ENCODE measurements around the gene LCN10. TPM values are rescaled to one million over a fixed set of nuclear protein-coding genes. Genes with fewer than 3 reads are reported as not detected.

The LCN10 gene
- total RNA-seq, 1 donor from 2014 or later, result 1.7 TPM

- H3K4me3 Mint-ChIP-seq (ENCODE audit: low read depth), result peak overlapping the region; percentile 13
- peaks cover 40% of the 10 kb centered on the region for H3K36me3 Mint-ChIP-seq (ENCODE audit: low read depth)
- H3K9me3 Mint-ChIP-seq, result no peaks in the 10 kb centered on the region
- H3K27me3 Mint-ChIP-seq (ENCODE audit: low read depth), result no peaks in the 10 kb centered on the region
- H3K4me1 Mint-ChIP-seq (ENCODE audit: low read depth), result peaks cover 11% of the 10 kb centered on the region
- DNase-seq (ENCODE audit: low spot score), result no peak
- no peak overlapping the region for H3K27ac Mint-ChIP-seq
- intact Hi-C loops (cut with micrococcal nuclease), result no loop called here
These were observed 18.8 kb downstream of the LCN10 start for GRCh38 chr9:136723989-136724388.

GRCh38 chr9:136723362-136723976 is 19.3 kb downstream of the LCN10 start:
- intact Hi-C loops (cut with micrococcal nuclease), result no loop called here
- DNase-seq (ENCODE audit: low spot score), result no peak
- Mint-ChIP-seq H3K36me3 (ENCODE audit: low read depth) (peaks cover 40% of the 10 kb centered on the region), H3K4me3 (ENCODE audit: low read depth) (no peak overlapping the region), H3K4me1 (ENCODE audit: low read depth) (peaks cover 11% of the 10 kb centered on the region), H3K27ac (no peak overlapping the region), H3K27me3 (ENCODE audit: low read depth) (no peaks in the 10 kb centered on the region), H3K9me3 (no peaks in the 10 kb centered on the region)

GRCh38 chr9:136722969-136723356 is 19.8 kb downstream of the LCN10 start:
- peaks cover 40% of the 10 kb centered on the region for H3K36me3 Mint-ChIP-seq (ENCODE audit: low read depth)
- DNase-seq (ENCODE audit: low spot score), result no peak
- peaks cover 11% of the 10 kb centered on the region for H3K4me1 Mint-ChIP-seq (ENCODE audit: low read depth)
- no peaks in the 10 kb centered on the region for H3K27me3 Mint-ChIP-seq (ENCODE audit: low read depth)
- H3K9me3 Mint-ChIP-seq, result no peaks in the 10 kb centered on the region
- H3K4me3 Mint-ChIP-seq (ENCODE audit: low read depth), result no peak overlapping the region
- intact Hi-C loops (cut with micrococcal nuclease), result no loop called here
- H3K27ac Mint-ChIP-seq, result no peak overlapping the region

- Mint-ChIP-seq H3K27me3 (ENCODE audit: low read depth) (no peaks in the 10 kb centered on the region), H3K4me3 (ENCODE audit: low read depth) (no peak overlapping the region), H3K9me3 (no peaks in the 10 kb centered on the region), H3K27ac (no peak overlapping the region), H3K4me1 (ENCODE audit: low read depth) (peaks cover 11% of the 10 kb centered on the region), H3K36me3 (ENCODE audit: low read depth) (peaks cover 38% of the 10 kb centered on the region)
- intact Hi-C loops (cut with micrococcal nuclease), result no loop called here
- no peak for DNase-seq (ENCODE audit: low spot score)
These were observed 20.4 kb downstream of the LCN10 start for GRCh38 chr9:136722093-136722968.

- no peak overlapping the region for H3K27ac Mint-ChIP-seq
- no peak for DNase-seq (ENCODE audit: low spot score)
- peaks cover 31% of the 10 kb centered on the region for H3K36me3 Mint-ChIP-seq (ENCODE audit: low read depth)
- no peak overlapping the region for H3K4me3 Mint-ChIP-seq (ENCODE audit: low read depth)
- no peaks in the 10 kb centered on the region for H3K27me3 Mint-ChIP-seq (ENCODE audit: low read depth)
- intact Hi-C loops (cut with micrococcal nuclease), result no loop called here
- no peaks in the 10 kb centered on the region for H3K9me3 Mint-ChIP-seq
- H3K4me1 Mint-ChIP-seq (ENCODE audit: low read depth), result peaks cover 7% of the 10 kb centered on the region
These were observed 21.2 kb downstream of the LCN10 start for GRCh38 chr9:136721339-136722092.

GRCh38 chr9:136720898-136721338 is 21.8 kb downstream of the LCN10 start:
- peaks cover 25% of the 10 kb centered on the region for H3K36me3 Mint-ChIP-seq (ENCODE audit: low read depth)
- no peak for DNase-seq (ENCODE audit: low spot score)
- H3K27ac Mint-ChIP-seq, result no peak overlapping the region
- peaks cover 5% of the 10 kb centered on the region for H3K4me1 Mint-ChIP-seq (ENCODE audit: low read depth)
- no peak overlapping the region for H3K4me3 Mint-ChIP-seq (ENCODE audit: low read depth)
- intact Hi-C loops (cut with micrococcal nuclease), result no loop called here
- no peaks in the 10 kb centered on the region for H3K9me3 Mint-ChIP-seq
- H3K27me3 Mint-ChIP-seq (ENCODE audit: low read depth), result peaks cover under 1% of the 10 kb centered on the region

- intact Hi-C loops (cut with micrococcal nuclease), result no loop called here
- Mint-ChIP-seq H3K27me3 (ENCODE audit: low read depth) (peaks cover 3% of the 10 kb centered on the region), H3K36me3 (ENCODE audit: low read depth) (peaks cover 19% of the 10 kb centered on the region), H3K4me3 (ENCODE audit: low read depth) (no peak overlapping the region), H3K4me1 (ENCODE audit: low read depth) (peaks cover 3% of the 10 kb centered on the region), H3K27ac (no peak overlapping the region), H3K9me3 (no peaks in the 10 kb centered on the region)
- DNase-seq (ENCODE audit: low spot score), result no peak
These were observed 22.4 kb downstream of the LCN10 start for GRCh38 chr9:136720251-136720897.

GRCh38 chr9:136719195-136719880 is 23.4 kb downstream of the LCN10 start:
- intact Hi-C loops (cut with micrococcal nuclease), result no loop called here
- no peak overlapping the region for H3K4me3 Mint-ChIP-seq (ENCODE audit: low read depth)
- H3K4me1 Mint-ChIP-seq (ENCODE audit: low read depth), result peaks cover 2% of the 10 kb centered on the region
- peaks cover 3% of the 10 kb centered on the region for H3K27me3 Mint-ChIP-seq (ENCODE audit: low read depth)
- no peak overlapping the region for H3K27ac Mint-ChIP-seq
- no peaks in the 10 kb centered on the region for H3K9me3 Mint-ChIP-seq
- DNase-seq (ENCODE audit: low spot score), result no peak
- peaks cover 12% of the 10 kb centered on the region for H3K36me3 Mint-ChIP-seq (ENCODE audit: low read depth)

GRCh38 chr9:136718345-136719194 is 24.2 kb downstream of the LCN10 start:
- no peak overlapping the region for H3K27ac Mint-ChIP-seq
- peaks cover 6% of the 10 kb centered on the region for H3K27me3 Mint-ChIP-seq (ENCODE audit: low read depth)
- H3K9me3 Mint-ChIP-seq, result no peaks in the 10 kb centered on the region
- intact Hi-C loops (cut with micrococcal nuclease), result no loop called here
- DNase-seq (ENCODE audit: low spot score), result no peak
- H3K36me3 Mint-ChIP-seq (ENCODE audit: low read depth), result peaks cover 4% of the 10 kb centered on the region
- H3K4me3 Mint-ChIP-seq (ENCODE audit: low read depth), result no peak overlapping the region
- peaks cover 1% of the 10 kb centered on the region for H3K4me1 Mint-ChIP-seq (ENCODE audit: low read depth)

GRCh38 chr9:136717399-136717798 is 25.3 kb downstream of the LCN10 start:
- H3K36me3 Mint-ChIP-seq (ENCODE audit: low read depth), result no peaks in the 10 kb centered on the region
- no peak for DNase-seq (ENCODE audit: low spot score)
- intact Hi-C loops (cut with micrococcal nuclease), result no loop called here

GRCh38 chr9:136714893-136715274 is 27.9 kb downstream of the LCN10 start:
- no peaks in the 10 kb centered on the region for H3K9me3 Mint-ChIP-seq
- no peak overlapping the region for H3K27ac Mint-ChIP-seq
- no peaks in the 10 kb centered on the region for H3K36me3 Mint-ChIP-seq (ENCODE audit: low read depth)
- intact Hi-C loops (cut with micrococcal nuclease), result no loop called here
- H3K4me3 Mint-ChIP-seq (ENCODE audit: low read depth), result no peak overlapping the region
- peaks cover 1% of the 10 kb centered on the region for H3K4me1 Mint-ChIP-seq (ENCODE audit: low read depth)
- H3K27me3 Mint-ChIP-seq (ENCODE audit: low read depth), result peaks cover 25% of the 10 kb centered on the region
- no peak for DNase-seq (ENCODE audit: low spot score)

More at GRCh38 chr9:136717399-136717798, 25.3 kb downstream of the LCN10 start:
- no peak overlapping the region for H3K4me3 Mint-ChIP-seq (ENCODE audit: low read depth)
- no peak overlapping the region for H3K27ac Mint-ChIP-seq
- H3K4me1 Mint-ChIP-seq (ENCODE audit: low read depth), result peaks cover 1% of the 10 kb centered on the region
- no peaks in the 10 kb centered on the region for H3K9me3 Mint-ChIP-seq
- H3K27me3 Mint-ChIP-seq (ENCODE audit: low read depth), result peaks cover 10% of the 10 kb centered on the region
